GM12892 (cell line): ENCODE data around the gene KCNK2.

ENCODE experiments used
- POLR2A ChIP-seq: IDR thresholded peaks from 2 replicates; pipeline ENCODE4 v1.6.1; 2011; ENCODE audit warnings: low read depth, low read length, control low read depth
- POLR2AphosphoS5 ChIP-seq: IDR thresholded peaks from 2 replicates; pipeline ENCODE4 v1.6.1; 2011; ENCODE audit warnings: low read depth, low read length, control low read depth
- TAF1 ChIP-seq: IDR thresholded peaks from 2 replicates; pipeline ENCODE4 v1.6.1; 2011; ENCODE audit warnings: low read depth, mild to moderate bottlenecking, control low read depth, low read length, borderline replicate concordance

DNA sequence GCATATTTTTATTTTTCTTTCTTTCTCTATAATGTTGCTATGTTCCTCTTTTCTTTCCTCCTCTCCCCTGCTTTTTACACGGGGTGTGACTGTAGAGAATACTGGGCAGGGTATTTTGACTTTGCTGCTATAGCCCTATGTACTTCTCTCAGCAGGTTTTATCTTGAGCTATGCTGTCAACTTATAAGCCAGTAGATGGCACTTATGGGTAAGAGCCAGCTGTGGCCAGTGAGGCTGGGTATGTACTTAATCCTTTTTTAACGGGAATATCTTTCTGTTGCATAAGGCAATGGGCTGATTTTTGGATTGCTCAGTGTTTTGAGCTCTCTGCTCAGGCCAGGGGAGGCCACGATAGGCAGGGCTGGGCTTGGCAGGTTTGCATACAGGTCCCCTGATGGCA, 99.0 kb downstream of the KCNK2 start:
- TF ChIP-seq POLR2A (no peak), POLR2AphosphoS5 (no peak), TAF1 (no peak)
